Stimulated activated naive CD8-positive, alpha-beta T cell treated with anti-CD3 and anti-CD28 coated beads, Interleukin-15, Interleukin-2, amounts not matched to agents 100 U/mL and 50 U/mL, for 24 hours (primary cell): ENCODE data around the gene KTN1.
A peak's percentile ranks its signal among the peaks of the same experiment; 100 is the strongest.

Source experiments
- ATAC-seq: fragments of 150-1000 bp; cut with Tn5 transposase; one replicate; pipeline ENCODE4 v1.10.0; 2021
- DNase-seq: peaks from one replicate; pipeline ENCODE4 v3.0.0; 2021

KTN1 gene

DNA sequence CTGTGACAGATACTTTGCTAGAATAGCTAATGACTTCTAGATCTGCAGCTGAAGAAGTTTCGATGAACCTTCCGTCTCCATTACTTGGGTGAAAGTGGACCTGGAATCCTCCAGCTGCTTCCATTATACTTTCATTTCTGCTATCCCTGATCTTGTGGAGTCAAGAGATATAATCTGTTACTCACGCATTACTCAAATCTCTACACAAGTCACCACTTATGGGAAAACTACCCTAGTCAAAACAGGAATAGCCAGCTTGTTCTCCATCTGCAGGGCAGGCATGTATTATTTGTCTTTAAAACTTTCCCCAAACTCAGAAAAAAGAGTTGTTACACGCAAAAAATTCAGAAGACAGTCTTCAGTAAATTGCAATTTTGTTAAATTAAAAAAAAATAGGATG, 2.8 kb upstream of the KTN1 start:
- no peak for ATAC-seq
- DNase-seq = no peak

- ATAC-seq (no peak), DNase-seq (no peak)
Observed at GRCh38 chr14:55578511-55578910, 1.5 kb upstream of the KTN1 start.

DNA sequence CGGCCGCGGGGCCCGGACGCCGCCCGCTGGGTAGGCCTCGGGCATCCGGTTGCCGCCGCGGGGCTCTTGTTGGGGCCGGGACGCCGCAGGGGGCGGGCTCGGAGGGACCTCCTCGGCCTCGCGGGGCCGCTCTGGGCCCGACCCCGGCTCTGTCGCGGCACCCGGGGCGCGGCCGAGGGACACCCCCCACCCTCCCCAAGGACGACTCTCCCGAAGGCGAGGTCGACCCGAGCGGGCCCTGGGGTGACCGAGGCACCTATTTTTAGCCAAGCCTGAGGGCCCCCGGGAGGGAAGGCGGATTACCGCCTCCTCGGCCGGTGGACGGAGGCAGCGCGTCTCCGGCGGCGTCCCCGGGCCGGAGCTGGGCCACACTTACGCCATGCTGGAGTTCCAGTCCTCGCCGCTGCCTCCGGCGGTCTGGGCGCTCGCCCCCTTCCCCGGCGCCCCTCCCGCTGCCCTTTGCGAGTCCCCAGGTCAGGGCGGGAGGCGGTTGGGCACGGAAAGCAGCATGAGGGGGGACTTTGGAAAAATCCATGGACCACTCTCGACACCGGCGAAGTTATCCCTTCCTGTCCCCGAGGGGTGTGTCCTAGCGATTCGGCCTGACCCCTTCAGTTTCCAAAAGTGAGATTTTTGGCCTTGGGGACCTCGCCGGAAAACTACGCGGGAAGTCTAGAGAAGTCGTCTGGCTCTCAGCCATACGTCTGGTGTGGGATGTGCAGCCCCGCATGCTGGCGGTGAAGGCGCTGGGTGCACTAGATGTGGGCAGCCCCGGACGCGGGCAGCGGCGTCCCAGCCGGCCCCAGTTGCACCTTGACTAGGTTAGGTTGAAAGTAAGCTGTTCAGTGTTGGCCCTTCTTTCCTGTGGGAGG, 699 bp downstream of the KTN1 start:
- peak; percentile 70 for DNase-seq

GRCh38 chr14:55581342-55581771, 1.4 kb downstream of the KTN1 start:
- DNase-seq (no peak), ATAC-seq (no peak)

More for the DNA sequence above, 699 bp downstream of the KTN1 start:
- peak; percentile 61 for ATAC-seq

- ATAC-seq (no peak), DNase-seq (no peak)
Observed at GRCh38 chr14:55582746-55583145, 2.7 kb downstream of the KTN1 start.

DNA sequence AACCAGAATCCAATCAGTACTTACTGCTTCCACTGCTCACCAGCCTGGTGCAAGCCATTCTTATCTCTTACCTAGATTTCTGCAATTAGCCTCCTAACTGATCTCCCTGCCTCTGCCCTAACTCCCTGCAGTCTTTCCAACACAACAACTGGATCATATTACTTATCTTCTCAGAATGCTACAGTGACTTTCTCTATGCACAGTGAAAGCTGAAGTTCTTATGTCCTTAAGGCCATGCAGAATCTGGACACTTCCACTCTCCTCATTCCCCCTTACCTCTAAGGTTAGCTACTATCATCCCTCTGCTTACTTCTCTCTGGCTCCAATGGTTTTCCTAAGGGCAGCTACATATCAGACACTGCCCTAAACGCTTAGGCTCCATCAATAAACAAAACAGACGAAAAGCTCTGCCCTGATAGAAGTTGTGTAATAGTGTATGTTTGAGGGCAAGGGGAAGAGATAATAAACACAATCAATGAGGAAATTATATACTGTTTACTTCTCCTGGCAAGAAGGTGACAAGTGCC, 4.0 kb downstream of the KTN1 start:
- DNase-seq = no peak
- ATAC-seq = no peak

DNA sequence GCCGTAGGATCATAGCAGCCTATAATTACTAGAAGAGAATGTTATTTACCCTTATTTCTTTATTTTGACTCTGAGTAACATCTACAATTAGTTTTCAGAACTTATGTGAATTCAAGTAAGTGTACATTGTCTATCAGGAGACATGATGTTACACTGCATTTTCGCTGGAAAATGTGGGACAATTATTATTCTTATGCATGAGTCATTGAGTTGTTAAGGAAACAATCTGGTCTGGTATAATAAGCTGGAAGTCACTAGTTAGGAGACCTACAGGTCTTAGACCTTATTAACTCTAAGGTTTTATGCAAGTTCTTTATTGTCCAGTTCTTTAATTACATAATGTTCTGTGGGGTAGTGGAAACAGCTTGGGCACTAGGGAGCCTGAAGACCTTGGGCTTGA, 5.8 kb downstream of the KTN1 start:
- DNase-seq = no peak

GRCh38 chr14:55586411-55586810, 6.4 kb downstream of the KTN1 start:
- ATAC-seq = no peak
- DNase-seq = no peak

More for the DNA sequence above, 5.8 kb downstream of the KTN1 start:
- no peak for ATAC-seq

- ATAC-seq = no peak
Observed at GRCh38 chr14:55587847-55588246, 7.8 kb downstream of the KTN1 start.

GRCh38 chr14:55588259-55588699, 8.3 kb downstream of the KTN1 start:
- ATAC-seq = no peak
- no peak for DNase-seq

More at GRCh38 chr14:55587847-55588246, 7.8 kb downstream of the KTN1 start:
- no peak for DNase-seq

DNA sequence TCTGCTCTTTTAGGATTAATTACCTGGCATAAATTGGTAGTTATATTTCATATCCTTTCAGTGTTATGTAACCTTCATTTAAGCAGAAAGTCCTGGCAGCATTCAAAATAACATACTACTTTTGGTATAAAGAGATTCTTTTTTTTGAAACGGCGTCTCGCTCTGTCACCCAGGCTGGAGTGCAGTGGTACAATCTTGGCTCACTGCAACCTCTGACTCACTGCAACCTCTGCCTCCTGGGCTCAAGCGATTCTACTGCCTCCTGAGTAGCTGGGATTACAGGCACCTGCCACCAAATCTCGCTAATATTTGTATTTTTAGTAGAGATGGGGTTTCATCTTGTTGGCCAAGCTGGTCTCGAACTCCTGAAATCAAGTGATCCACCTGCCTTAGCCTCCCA, 9.2 kb downstream of the KTN1 start:
- ATAC-seq (no peak), DNase-seq (no peak)

DNA sequence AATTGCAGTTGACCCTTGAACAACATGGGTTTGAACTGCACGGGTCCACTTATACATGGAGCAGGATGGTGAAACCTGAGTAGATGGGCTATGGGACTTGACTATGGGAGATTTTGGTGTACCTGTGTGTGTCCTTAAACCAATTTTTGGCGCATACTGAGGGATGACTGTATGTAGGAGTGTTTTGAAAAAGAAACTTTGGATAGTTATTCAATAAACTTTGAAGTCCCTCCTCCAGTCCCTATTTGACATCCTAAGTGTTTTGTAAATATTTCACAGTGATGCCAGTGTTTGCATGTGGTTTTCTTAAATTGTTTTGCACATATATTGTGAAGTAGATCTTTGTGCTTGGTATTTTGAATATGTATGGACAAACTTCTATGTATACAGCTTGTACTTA, 12.4 kb downstream of the KTN1 start:
- ATAC-seq (no peak), DNase-seq (no peak)

DNA sequence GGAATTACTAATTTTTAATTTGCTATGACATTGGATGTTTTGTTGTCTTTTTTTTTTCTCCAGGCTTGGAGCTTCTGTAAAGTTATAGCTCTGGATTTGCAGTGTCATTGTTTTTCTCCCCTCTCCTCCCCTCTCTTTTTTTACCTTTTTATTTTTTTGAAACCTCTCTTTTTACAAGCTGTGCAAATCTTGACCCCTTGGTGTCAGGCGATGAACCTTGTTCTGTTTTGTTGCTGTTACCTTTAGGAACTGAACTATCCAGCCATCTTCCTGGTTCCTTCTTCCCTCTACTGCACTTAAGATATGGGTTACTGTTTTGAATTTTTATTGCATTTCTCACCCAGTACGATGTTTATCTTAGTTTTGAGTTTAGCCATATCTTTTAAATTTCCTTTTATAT, 13.7 kb downstream of the KTN1 start:
- DNase-seq (no peak), ATAC-seq (no peak)

DNA sequence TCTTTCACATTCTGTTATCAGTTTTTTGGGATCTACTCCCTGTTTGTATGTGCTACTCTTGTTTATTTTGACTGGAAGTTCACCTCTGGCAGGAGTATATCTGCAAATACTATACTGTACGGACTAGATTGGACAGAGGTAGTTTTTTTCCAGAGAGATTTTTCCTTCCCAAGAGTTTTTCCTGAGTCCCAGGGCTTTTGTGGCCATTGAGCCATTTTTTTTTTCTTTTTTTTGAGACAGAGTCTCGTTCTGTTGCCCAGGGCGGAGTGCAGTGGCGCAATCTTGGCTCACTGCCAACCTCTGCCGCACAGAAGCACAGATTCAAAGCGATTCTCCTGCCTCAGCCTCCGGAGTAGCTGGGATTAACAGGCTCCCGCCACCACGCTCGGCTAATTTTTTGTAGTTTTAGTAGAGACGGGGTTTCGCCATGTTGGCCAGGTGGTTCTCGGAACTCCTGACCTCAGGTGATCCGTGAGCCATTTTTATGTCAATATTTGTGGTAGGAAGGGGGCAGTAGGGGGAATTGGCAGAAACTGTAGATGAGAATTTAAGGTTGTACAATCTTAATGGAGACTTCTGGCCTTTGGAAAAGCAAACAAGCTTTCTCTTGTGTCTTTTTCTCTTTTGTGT, 19.4 kb downstream of the KTN1 start:
- ATAC-seq (no peak), DNase-seq (no peak)

- no peak for ATAC-seq
- DNase-seq = no peak
Observed at GRCh38 chr14:55600784-55601561, 21.0 kb downstream of the KTN1 start.

- no peak for ATAC-seq
- DNase-seq = no peak
Observed at GRCh38 chr14:55603401-55603953, 23.5 kb downstream of the KTN1 start.

- no peak for DNase-seq
Observed at GRCh38 chr14:55604488-55604887, 24.5 kb downstream of the KTN1 start.

GRCh38 chr14:55604900-55605418, 25.0 kb downstream of the KTN1 start:
- ATAC-seq = no peak
- DNase-seq = no peak

More at GRCh38 chr14:55604488-55604887, 24.5 kb downstream of the KTN1 start:
- no peak for ATAC-seq

DNA sequence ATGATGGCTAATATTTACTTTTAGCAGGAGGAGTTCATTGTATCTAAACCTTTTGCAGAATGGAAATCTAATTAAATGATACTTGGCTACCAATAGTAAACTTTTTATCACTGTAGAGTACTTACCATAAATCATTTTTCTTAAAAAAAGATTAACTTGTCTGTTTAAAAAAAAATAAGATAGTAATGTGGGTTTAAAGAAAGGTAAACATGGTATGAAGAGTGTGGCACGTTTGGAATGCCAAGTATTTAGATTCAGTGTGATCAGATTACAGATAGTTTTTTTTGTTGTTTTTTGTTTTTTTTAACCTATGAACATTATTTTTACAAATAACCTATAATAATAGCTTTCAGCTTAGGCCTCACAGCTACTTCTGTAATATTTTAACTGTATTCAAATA, 25.8 kb downstream of the KTN1 start:
- ATAC-seq (no peak), DNase-seq (no peak)

- no peak for ATAC-seq
- DNase-seq = no peak
Observed at GRCh38 chr14:55607386-55607785, 27.4 kb downstream of the KTN1 start.

DNA sequence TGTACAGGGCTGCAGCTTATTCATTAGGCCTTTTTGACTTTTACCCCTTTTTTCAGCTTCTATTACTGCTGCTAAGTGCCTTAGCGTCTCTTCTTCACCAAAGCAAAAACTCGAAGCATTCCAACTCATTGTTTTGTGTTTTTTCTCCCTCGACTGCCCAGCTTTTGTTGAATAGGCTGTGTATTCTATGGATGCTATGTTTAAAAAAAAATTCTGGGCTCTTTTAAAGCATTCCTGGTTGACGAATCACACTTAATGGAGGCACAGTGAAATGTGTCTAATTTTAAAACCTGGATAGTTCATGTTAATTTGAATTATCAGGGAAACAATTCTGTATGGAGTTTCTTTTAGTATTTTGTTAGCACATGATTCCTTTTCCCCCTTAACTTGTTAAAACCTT, 29.7 kb downstream of the KTN1 start:
- no peak for ATAC-seq
- DNase-seq = no peak
